ENCODE measurements around the gene SH2D3C.

- TF ChIP-seq, protein P1, sequence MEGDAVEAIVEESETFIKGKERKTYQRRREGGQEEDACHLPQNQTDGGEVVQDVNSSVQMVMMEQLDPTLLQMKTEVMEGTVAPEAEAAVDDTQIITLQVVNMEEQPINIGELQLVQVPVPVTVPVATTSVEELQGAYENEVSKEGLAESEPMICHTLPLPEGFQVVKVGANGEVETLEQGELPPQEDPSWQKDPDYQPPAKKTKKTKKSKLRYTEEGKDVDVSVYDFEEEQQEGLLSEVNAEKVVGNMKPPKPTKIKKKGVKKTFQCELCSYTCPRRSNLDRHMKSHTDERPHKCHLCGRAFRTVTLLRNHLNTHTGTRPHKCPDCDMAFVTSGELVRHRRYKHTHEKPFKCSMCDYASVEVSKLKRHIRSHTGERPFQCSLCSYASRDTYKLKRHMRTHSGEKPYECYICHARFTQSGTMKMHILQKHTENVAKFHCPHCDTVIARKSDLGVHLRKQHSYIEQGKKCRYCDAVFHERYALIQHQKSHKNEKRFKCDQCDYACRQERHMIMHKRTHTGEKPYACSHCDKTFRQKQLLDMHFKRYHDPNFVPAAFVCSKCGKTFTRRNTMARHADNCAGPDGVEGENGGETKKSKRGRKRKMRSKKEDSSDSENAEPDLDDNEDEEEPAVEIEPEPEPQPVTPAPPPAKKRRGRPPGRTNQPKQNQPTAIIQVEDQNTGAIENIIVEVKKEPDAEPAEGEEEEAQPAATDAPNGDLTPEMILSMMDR (conservative IDR thresholded peaks at IDR 0.05 in 1 of 2, IDR thresholded peaks at IDR 0.05 in 1 of 2; ENCODE audit: extremely low read depth in 1 of 2, insufficient read depth in 1 of 2, low read depth in 1 of 2, low read length in 2 of 2), result no peak
- no peak for TF ChIP-seq EZH2 (IDR thresholded peaks at IDR 0.05; ENCODE audit: borderline replicate concordance, low read length)
These were observed 47.9 kb upstream of the SH2D3C start for GRCh38 chr9:127826253-127826913.

All from mammary epithelial cell (primary cell).